Natural killer cell treated with Interleukin-12 subunit alpha and Interleukin-12 subunit beta and Interleukin-15 and Interleukin-18, amount 100 ng/mL, for 72 hours (primary cell): Measurements from ENCODE around the gene IGFL4. TPM values are rescaled to one million over a fixed set of nuclear protein-coding genes. Genes with fewer than 3 reads are reported as not detected.

Source experiments
- total RNA-seq, 2 donors: library from RNA; stranded (reverse); gene quantifications; one replicate each; pipeline ENCODE4 v1.2.3, GENCODE V29; 2022

IGFL4 gene
- total RNA-seq, 2 donors from 2014 or later, result not detected

Other genes with a start within 250 kb of the IGFL4 start
- gene DMWD, start 248.2 kb downstream of the IGFL4 start, total RNA-seq, result 10 to 100 TPM; 51.3 to 76.6 TPM
- gene RSPH6A, start 225.7 kb downstream of the IGFL4 start, total RNA-seq, result under 1 TPM; 0.38 to 0.98 TPM
- 100 to 1,000 TPM; 107 to 217 TPM for gene SYMPK, start 177.9 kb downstream of the IGFL4 start, total RNA-seq
- under 1 TPM in 1 of 2 donors, not detected in 1; 0.19 TPM for gene FOXA3, start 176.7 kb downstream of the IGFL4 start, total RNA-seq
- gene IRF2BP1, start 154.9 kb downstream of the IGFL4 start, total RNA-seq, result 10 to 100 TPM; 14.5 to 18.2 TPM
- gene MYPOP, start 138.4 kb downstream of the IGFL4 start, total RNA-seq, result 10 to 100 TPM; 10.6 to 14.9 TPM
- gene NANOS2, start 126.2 kb downstream of the IGFL4 start, total RNA-seq, result not detected
- gene NOVA2, start 67.1 kb downstream of the IGFL4 start, total RNA-seq, result not detected
- gene CCDC61, start 45.5 kb downstream of the IGFL4 start, total RNA-seq, result 10 to 100 TPM; 21.4 to 26.7 TPM
- gene PGLYRP1, start 17.9 kb downstream of the IGFL4 start, total RNA-seq, result not detected
- not detected for gene IGFL3, start 83.7 kb upstream of the IGFL4 start, total RNA-seq
- gene IGFL2, start 107.2 kb upstream of the IGFL4 start, total RNA-seq, result not detected
- gene IGFL1, start 188.7 kb upstream of the IGFL4 start, total RNA-seq, result not detected